ENCODE measurements around the gene RNASEL.

RNASEL gene

DNA sequence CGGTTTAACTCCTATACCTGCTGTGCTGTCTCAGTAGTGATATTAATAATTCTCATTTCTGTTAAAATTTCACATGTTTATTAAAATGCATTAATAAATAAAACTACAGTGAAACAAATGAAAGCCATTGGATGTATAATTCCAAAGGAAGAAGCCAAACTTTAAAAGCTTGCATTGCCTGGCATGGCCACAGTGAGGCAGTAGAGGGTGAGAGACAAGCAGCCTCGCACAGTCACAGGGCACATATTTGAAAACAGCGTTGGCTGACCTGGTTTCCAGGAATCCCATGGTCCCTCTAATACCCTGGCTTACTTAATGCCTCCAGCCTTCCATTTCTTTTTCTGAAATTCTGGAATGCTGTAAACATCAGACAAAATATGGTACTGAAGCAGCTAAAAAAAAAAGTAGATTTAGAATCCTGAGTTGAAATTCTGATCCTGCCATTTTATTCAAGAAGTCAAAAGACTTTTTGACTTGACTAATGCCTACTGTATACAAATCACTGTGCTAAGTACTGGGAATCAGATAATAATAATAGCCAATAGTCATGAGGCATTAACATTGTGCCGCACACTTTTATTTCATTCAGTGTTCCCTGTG is 6.7 kb upstream of the RNASEL start:
- H3K4me3 ChIP-seq (ENCODE audit: low read depth, low read length), result no peak overlapping the region
- TF ChIP-seq, protein P1, sequence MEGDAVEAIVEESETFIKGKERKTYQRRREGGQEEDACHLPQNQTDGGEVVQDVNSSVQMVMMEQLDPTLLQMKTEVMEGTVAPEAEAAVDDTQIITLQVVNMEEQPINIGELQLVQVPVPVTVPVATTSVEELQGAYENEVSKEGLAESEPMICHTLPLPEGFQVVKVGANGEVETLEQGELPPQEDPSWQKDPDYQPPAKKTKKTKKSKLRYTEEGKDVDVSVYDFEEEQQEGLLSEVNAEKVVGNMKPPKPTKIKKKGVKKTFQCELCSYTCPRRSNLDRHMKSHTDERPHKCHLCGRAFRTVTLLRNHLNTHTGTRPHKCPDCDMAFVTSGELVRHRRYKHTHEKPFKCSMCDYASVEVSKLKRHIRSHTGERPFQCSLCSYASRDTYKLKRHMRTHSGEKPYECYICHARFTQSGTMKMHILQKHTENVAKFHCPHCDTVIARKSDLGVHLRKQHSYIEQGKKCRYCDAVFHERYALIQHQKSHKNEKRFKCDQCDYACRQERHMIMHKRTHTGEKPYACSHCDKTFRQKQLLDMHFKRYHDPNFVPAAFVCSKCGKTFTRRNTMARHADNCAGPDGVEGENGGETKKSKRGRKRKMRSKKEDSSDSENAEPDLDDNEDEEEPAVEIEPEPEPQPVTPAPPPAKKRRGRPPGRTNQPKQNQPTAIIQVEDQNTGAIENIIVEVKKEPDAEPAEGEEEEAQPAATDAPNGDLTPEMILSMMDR (IDR thresholded peaks at IDR 0.05; ENCODE audit: low read depth, low read length), result peak; percentile 95
- in situ Hi-C loops (cut with HindIII; ENCODE audit: low sequenced_read_pairs), result loop anchor here (10.0 kb wide), 1 partner anchor 189 kb away; the partner anchor contains the start of gene NPL
- DNase-seq (ENCODE audit: low read depth, low spot score), result peak; percentile 65

DNA sequence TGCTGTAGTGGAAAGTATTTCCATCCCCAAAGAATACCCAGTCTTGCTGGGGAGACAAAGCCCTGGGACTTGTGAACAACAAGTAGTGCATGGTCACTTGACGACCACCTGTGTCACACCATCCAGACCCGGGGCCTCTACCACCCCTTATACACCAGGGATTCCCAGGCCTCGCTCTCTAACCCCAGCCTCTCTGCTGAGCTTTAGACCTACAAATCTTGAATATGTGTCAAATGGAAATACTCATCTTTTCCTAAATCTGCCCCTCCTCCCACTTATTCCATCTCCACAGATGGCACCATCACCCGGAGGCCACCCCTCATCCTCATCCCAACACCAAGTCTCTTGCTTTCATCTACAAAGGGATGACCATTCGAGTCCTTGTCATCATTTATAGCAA is 875 bp upstream of the RNASEL start:
- no peak overlapping the region for H3K4me3 ChIP-seq (ENCODE audit: low read depth, low read length)
- in situ Hi-C loops (cut with HindIII; ENCODE audit: low sequenced_read_pairs), result loop anchor here (10.0 kb wide), 1 partner anchor 195 kb away; the partner anchor contains the start of gene NPL
- TF ChIP-seq, protein P1 (IDR thresholded peaks at IDR 0.05; ENCODE audit: low read depth, low read length), result no peak
- DNase-seq (ENCODE audit: low read depth, low spot score), result no peak

DNA sequence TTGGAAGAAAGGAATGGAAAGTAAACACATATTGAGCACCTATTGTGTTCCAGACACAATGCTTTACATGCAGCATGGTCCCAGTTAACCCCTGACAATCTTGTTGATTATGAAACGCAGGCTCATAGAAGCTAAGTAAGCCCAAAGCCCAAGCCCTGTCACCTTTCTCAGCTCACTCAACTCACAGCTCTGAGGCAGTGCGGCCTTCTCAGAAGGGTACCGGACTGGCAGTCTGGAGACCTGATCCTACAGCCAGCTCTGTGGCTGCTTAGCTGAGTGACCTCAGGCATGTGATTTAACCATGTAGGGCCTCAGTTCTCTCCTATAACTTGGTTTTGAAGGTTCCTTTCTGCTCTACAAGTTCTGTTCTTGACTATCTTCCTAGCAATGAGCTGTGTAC is 464 bp upstream of the RNASEL start:
- no peak overlapping the region for H3K4me3 ChIP-seq (ENCODE audit: low read depth, low read length)
- no peak for DNase-seq (ENCODE audit: low read depth, low spot score)
- in situ Hi-C loops (cut with HindIII; ENCODE audit: low sequenced_read_pairs), result no loop called here
- TF ChIP-seq, protein P1 (IDR thresholded peaks at IDR 0.05; ENCODE audit: low read depth, low read length), result no peak

DNA sequence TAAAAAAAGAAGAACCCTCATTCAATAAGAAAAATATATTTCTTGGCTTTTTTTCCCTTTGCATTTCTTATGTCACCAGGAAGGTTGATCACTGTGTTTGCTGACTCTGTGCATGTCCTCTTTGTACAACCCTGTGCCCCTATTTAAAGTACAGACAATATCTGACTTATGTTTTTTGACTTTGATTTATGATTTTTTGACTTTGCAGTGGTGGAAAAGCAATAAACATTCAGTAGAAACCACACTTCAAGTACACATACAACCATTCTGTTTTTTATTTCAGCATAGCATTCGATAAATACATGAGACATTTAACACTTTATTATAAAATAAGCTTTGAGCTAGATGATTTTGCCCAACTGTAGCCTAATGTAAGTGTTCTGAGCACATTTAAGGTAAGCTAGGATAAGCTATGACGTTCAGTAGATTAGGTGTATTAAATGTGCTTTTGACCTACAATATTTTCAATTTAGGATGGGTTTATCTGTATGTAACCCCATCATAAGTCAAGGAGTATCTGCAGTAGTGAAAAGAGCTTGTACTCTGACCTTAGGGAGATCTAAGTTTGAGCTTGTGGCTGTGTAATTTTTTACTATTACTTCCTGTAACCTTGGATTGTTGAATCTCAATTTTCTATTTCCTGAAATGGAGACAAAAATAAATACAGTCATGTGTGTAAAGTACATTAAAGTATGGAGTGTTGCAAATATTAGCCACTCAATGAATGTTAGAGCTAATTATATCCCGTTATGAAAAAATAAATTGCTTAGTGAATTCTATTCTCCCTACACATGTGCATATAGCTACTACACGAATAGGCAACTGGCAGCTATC is 1.2 kb downstream of the RNASEL start:
- DNase-seq (ENCODE audit: low read depth, low spot score), result no peak
- peak overlapping the region; percentile 76 for H3K4me3 ChIP-seq (ENCODE audit: low read depth, low read length)
- TF ChIP-seq, protein P1 (IDR thresholded peaks at IDR 0.05; ENCODE audit: low read depth, low read length), result no peak
- in situ Hi-C loops (cut with HindIII; ENCODE audit: low sequenced_read_pairs), result no loop called here

DNA sequence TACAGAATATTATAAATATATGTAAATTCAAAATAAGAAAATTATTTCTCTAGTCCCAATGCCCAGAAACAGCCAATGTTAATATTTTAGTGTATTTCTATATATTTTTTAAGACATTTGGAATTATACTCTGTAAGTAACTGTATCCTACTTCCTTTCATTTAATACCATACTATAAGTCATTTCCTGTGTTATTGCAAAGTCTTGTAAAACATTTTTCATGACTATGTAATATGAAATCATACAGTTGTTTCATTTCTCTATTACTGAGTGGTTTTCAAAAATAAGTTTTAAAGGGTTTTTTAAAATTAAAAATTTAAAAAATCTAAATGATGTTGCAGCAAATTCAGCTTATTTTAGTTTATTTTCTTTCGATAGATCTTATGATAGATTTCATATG is 2.0 kb downstream of the RNASEL start:
- TF ChIP-seq, protein P1 (IDR thresholded peaks at IDR 0.05; ENCODE audit: low read depth, low read length), result no peak
- no peak for DNase-seq (ENCODE audit: low read depth, low spot score)
- in situ Hi-C loops (cut with HindIII; ENCODE audit: low sequenced_read_pairs), result no loop called here
- no peak overlapping the region for H3K4me3 ChIP-seq (ENCODE audit: low read depth, low read length)

DNA sequence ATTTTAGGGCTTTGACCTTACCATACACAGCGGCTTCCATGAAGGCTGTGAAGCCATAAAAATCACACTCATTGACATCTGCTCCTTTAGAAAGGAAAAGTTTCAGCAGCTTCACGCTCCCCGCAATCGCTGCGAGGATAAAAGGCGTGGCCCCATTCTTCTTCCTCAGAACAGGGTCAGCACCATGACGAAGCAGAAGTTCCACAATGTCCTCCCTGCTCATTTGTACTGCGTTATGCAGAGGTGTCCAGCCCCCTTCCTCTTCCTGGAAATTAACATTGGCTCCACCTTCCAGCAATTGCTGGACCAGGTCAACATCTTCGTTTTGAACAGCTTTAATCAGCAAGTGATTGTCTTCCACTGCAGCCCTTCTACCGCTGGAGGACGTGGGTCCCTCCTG is 2.7 kb downstream of the RNASEL start:
- in situ Hi-C loops (cut with HindIII; ENCODE audit: low sequenced_read_pairs), result no loop called here
- no peak overlapping the region for H3K4me3 ChIP-seq (ENCODE audit: low read depth, low read length)
- TF ChIP-seq, protein P1 (IDR thresholded peaks at IDR 0.05; ENCODE audit: low read depth, low read length), result no peak
- DNase-seq (ENCODE audit: low read depth, low spot score), result no peak

Measured in astrocyte of the spinal cord (primary cell).